Stimulated activated CD4-positive, alpha-beta T cell treated with anti-CD3 and anti-CD28 coated beads, Interleukin-15, amount 100 ng/mL, for 48 hours (primary cell): ENCODE results near the gene SPANXN3.
"Not testable (repeated sequence)": the region's sequence is repeated elsewhere in the genome, so short reads cannot be mapped to it uniquely, and the experiment has no call there.

Source experiments
- DNase-seq, 2 donors: peaks; one replicate each; pipeline ENCODE4 v3.0.0-alpha.2; 2020; ENCODE audit warnings: low read depth in 2 of 2

Gene SPANXN3, protein sequence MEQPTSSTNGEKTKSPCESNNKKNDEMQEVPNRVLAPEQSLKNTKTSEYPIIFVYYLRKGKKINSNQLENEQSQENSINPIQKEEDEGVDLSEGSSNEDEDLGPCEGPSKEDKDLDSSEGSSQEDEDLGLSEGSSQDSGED

DNA sequence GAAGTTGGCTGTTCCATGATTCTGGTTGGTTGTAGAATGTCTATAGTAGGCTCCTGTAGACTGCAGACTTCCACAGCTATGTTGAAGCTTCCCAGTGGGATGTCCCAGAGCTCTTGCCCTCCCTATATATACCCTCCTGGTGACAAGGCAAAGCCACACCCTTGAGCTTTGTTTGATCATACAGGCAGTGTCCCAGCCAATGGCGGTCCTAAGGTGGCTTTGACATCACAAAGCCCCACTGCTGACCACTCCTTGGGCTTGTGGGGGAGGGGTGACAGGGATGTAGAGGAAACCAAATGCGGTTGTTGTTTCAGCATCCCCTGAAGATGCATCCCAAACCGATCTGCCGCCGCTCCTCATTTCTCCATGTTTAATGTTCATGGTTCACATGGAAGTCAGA lies at the start of gene SPANXN3:
Gene SPANXN3 (minus strand): TSS at position 101 of the 400 bp plus-strand sequence. CDS start 84 bp downstream, at position 17.
- DNase-seq = not testable (repeated sequence)

DNA sequence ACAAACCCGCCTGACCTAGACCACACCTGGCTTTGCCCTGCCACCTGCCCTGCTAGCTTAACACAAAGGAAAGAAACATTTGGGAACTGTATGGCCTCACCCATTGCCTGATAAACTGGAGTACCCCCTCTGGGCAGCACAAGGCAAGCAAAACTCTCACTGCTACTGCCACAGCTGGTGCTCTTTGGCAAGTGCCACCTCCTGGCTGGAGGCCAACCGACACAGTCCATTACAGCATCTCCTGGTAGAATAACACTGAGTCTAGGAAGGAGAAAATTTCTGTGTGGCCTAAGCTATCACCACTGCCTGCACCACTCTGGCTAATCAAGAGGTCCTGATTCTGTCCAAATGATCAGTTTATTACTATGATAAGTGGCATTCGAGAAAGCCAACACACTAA lies 18.9 kb upstream of the SPANXN3 start:
- DNase-seq = no peak

DNA sequence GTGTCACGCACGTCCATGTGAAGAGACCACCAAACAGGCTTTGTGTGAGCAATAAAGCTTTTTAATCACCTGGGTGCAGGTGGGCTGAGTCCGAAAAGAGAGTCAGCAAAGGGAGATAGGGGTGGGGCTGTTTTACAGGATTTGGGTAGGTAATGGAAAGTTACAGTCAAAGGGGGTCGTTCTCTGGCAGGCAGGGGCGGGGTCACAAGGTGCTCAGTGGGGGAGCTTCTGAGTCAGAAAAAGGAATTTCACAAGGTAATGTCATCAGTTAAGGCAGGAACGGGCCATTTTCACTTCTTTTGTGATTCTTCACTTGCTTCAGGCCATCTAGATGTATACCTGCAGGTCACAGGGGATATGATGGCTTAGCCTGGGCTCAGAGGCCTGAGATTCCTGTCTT lies 15.1 kb downstream of the SPANXN3 start:
- DNase-seq = not testable (repeated sequence)

DNA sequence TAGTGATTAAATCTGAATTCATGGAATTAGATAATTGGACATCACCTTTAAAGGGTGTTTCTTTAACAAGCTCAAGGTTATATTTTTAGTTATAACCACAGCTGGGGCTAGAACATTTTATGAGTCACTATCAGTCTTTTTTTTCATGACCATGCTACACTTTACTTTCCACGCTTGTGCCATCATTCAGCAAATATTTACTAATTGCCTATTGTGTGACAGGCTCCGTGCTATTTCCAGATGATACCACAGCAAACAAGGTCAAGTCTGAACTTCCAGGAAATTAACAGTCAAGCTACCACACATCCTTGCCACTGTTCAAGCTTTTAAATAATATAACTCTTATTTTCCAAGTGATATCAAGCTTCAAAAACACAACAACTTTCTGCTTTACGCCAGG lies 16.5 kb downstream of the SPANXN3 start:
- DNase-seq = no peak

DNA sequence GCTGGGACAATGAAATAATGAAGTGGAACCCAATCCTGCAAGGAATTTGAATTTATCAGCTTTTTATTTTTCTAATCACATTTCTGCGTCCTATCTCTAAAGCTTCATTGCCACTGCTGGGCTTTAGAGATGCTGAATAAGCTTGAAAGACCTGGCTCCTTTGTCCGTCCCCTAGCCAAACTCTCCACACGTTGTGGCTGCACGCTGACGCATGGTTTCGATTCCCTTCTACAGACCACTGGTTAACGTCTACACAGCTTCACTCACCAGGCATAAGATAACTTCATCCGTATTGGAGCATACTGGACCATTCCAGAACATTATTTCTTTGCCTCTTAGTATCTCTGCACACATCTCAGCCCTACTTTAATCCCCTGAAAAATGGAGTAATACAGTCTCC lies 31.2 kb downstream of the SPANXN3 start:
- no peak for DNase-seq

DNA sequence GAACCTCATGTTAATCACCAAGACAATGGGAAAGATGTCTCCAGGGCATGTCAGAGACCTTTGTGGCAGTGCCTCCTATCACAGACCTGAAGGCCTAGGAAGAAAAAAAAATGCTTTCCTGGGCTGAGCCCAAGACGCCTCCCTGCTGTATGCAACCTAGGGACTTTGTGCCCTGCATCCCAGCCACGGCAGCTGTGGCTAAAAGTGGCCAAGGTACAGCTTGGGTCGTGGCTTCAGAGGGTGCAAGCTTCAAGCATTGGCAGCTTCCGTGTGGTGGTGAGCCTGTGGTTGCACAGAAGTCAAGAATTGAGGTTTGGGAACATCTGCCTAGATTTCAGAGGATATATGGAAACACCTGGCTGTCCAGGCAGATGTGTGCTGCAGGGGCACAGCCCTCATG lies 40.5 kb downstream of the SPANXN3 start:
- no peak for DNase-seq

DNA sequence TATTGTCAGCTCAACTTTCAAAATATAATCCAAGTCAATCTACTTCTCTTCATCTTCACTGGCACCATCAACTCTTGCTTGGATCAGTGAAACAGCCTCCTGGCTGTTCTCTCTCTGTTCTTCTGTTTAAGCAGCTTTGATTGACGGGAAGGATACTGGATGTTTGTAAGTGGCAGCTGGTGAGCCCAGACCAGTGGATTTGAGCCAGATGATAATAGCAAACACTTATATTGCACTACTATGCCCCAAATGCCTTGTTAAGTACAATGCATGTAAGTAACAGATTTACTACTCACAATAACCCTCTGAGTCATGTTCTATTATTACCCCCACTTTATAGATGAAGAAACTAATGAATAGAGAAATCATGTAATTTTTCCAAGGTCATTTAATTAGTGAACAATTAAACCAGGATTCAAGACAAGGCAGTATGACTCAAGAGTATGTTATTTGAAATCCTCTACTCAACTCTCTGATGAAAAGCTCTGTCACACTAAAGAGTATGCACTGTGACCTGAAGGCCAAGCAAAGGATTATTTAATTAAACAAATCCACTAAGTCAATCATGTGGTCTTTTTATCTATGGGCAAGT lies 44.8 kb downstream of the SPANXN3 start:
- no peak for DNase-seq

DNA sequence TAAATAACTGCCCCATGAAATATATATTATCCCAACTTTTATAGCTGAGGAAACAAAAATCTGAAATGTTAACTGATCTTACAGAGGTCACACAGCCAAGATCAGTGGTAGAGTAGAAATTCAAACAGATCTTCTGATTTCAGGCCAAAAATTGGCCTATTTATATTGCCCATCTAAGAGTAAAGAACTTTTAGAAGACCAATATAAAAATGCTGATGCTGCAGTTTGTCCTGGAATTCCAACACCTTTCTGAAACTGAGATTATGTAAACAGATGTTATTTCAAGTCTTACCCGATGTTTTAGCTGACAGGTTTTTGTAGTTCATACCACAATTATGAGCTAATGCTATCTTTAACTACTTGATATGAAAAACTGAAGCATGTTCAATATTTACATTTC lies 51.1 kb downstream of the SPANXN3 start:
- no peak for DNase-seq

DNA sequence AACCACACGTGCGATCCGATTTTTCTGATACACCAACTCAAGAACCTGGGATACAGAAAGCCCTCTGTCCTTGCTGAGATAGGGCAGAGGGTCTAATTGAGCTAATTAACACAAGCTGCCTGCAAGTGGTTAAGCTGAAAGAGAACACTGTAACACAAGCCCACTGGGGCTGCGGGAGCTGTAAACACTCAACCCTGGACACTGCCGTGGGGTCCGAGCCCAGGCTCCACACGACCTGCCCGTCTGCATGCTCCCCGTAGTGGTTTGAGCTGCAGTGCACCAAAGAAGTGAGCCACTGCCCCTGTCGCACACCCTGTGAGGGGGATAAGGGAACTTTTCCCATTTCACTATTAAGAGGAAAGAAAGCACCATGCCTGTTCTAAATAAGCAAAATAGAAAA lies 54.6 kb downstream of the SPANXN3 start:
- DNase-seq = no peak

DNA sequence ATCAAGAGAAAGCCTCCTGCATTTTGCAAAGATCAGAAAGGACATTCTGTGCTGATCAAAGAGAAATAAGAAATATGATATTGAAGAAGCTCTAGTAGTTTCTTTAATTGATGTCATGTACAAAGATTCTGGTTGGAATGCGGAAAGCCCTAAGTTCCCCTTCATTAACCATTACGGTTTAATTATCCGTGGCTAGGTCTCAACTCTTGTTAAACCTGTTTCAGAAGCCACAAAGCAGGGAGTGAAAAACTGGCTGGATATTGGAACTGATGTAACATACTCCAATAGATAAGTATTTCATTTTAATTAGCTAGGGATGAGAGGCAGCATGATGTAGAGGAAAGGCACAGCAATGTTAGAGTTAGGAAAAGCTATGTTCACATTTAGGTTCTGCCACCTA lies 55.7 kb downstream of the SPANXN3 start:
- DNase-seq = no peak
